ENCODE results near the gene RALGAPA2.

GRCh38 chr20:20488388-20488787 is 224.1 kb downstream of the RALGAPA2 start:
- TF ChIP-seq EZH2 (IDR thresholded peaks at IDR 0.05; ENCODE audit: borderline replicate concordance, low read length) (no peak), CTCF (IDR thresholded peaks at IDR 0.05; ENCODE audit: low read length) (no peak)

Measured in OCI-LY1 (cell line).